Measurements from ENCODE around the gene AAK1.

The AAK1 gene

GRCh38 chr2:69512446-69512845 lies 131.1 kb downstream of the AAK1 start:
- TF ChIP-seq CREB1 (IDR thresholded peaks at IDR 0.05; ENCODE audit: low read depth): no peak
- no peak for TF ChIP-seq TEAD4 (IDR thresholded peaks at IDR 0.05)
- TF ChIP-seq ZBTB7A (IDR thresholded peaks at IDR 0.05; ENCODE audit: low read depth): no peak
- TF ChIP-seq TAF1 (IDR thresholded peaks at IDR 0.05; ENCODE audit: low read depth): no peak
- no peak for TF ChIP-seq REST (IDR thresholded peaks at IDR 0.05; ENCODE audit: low read depth)
- TF ChIP-seq CEBPB (IDR thresholded peaks at IDR 0.05): no peak
- no peak for TF ChIP-seq EGR1 (IDR thresholded peaks at IDR 0.05)
- no peak for TF ChIP-seq NFIC (IDR thresholded peaks at IDR 0.05)
- no peak for TF ChIP-seq RAD21 (IDR thresholded peaks at IDR 0.05; ENCODE audit: low read depth)
- no peak for TF ChIP-seq USF1 (IDR thresholded peaks at IDR 0.05)
- TF ChIP-seq MAX (IDR thresholded peaks at IDR 0.05): no peak
- TF ChIP-seq EP300 (IDR thresholded peaks at IDR 0.05; ENCODE audit: borderline replicate concordance): no peak
- TF ChIP-seq FOXM1 (IDR thresholded peaks at IDR 0.05; ENCODE audit: borderline replicate concordance, low read depth): no peak
- no peak for TF ChIP-seq TCF12 (IDR thresholded peaks at IDR 0.05; ENCODE audit: low read depth)
- TF ChIP-seq YY1 (IDR thresholded peaks at IDR 0.05; ENCODE audit: low read depth): no peak

- no peak for TF ChIP-seq TEAD4 (IDR thresholded peaks at IDR 0.05)
- no peak for TF ChIP-seq EP300 (IDR thresholded peaks at IDR 0.05; ENCODE audit: borderline replicate concordance)
- no peak for TF ChIP-seq EGR1 (IDR thresholded peaks at IDR 0.05)
- TF ChIP-seq MAX (IDR thresholded peaks at IDR 0.05): no peak
- no peak for TF ChIP-seq NFIC (IDR thresholded peaks at IDR 0.05)
- TF ChIP-seq FOXM1 (IDR thresholded peaks at IDR 0.05; ENCODE audit: borderline replicate concordance, low read depth): no peak
- TF ChIP-seq CEBPB (IDR thresholded peaks at IDR 0.05): no peak
- TF ChIP-seq RAD21 (IDR thresholded peaks at IDR 0.05; ENCODE audit: low read depth): no peak
- no peak for TF ChIP-seq CREB1 (IDR thresholded peaks at IDR 0.05; ENCODE audit: low read depth)
Observed at GRCh38 chr2:69510204-69510603, 133.3 kb downstream of the AAK1 start.

- TF ChIP-seq CREB1 (IDR thresholded peaks at IDR 0.05; ENCODE audit: low read depth): no peak
- TF ChIP-seq CEBPB (IDR thresholded peaks at IDR 0.05): no peak
- TF ChIP-seq EP300 (IDR thresholded peaks at IDR 0.05; ENCODE audit: borderline replicate concordance): no peak
- TF ChIP-seq YY1 (IDR thresholded peaks at IDR 0.05; ENCODE audit: low read depth): no peak
- no peak for TF ChIP-seq REST (IDR thresholded peaks at IDR 0.05; ENCODE audit: low read depth)
- TF ChIP-seq FOXM1 (IDR thresholded peaks at IDR 0.05; ENCODE audit: borderline replicate concordance, low read depth): no peak
- no peak for TF ChIP-seq RAD21 (IDR thresholded peaks at IDR 0.05; ENCODE audit: low read depth)
- TF ChIP-seq TAF1 (IDR thresholded peaks at IDR 0.05; ENCODE audit: low read depth): no peak
- TF ChIP-seq MAX (IDR thresholded peaks at IDR 0.05): no peak
- TF ChIP-seq NFIC (IDR thresholded peaks at IDR 0.05): no peak
- TF ChIP-seq TEAD4 (IDR thresholded peaks at IDR 0.05): no peak
- no peak for TF ChIP-seq ZBTB7A (IDR thresholded peaks at IDR 0.05; ENCODE audit: low read depth)
- no peak for TF ChIP-seq EGR1 (IDR thresholded peaks at IDR 0.05)
- TF ChIP-seq TCF12 (IDR thresholded peaks at IDR 0.05; ENCODE audit: low read depth): no peak
Observed at GRCh38 chr2:69509750-69510140, 133.8 kb downstream of the AAK1 start.

GRCh38 chr2:69509011-69509749 lies 134.4 kb downstream of the AAK1 start:
- no peak for TF ChIP-seq RAD21 (IDR thresholded peaks at IDR 0.05; ENCODE audit: low read depth)

GRCh38 chr2:69505710-69506109 lies 137.8 kb downstream of the AAK1 start:
- TF ChIP-seq CEBPB (IDR thresholded peaks at IDR 0.05): no peak
- no peak for TF ChIP-seq RAD21 (IDR thresholded peaks at IDR 0.05; ENCODE audit: low read depth)
- no peak for TF ChIP-seq CREB1 (IDR thresholded peaks at IDR 0.05; ENCODE audit: low read depth)
- no peak for TF ChIP-seq FOXM1 (IDR thresholded peaks at IDR 0.05; ENCODE audit: borderline replicate concordance, low read depth)
- no peak for TF ChIP-seq TAF1 (IDR thresholded peaks at IDR 0.05; ENCODE audit: low read depth)

GRCh38 chr2:69501301-69501700 lies 142.2 kb downstream of the AAK1 start:
- TF ChIP-seq REST (IDR thresholded peaks at IDR 0.05; ENCODE audit: low read depth): no peak
- TF ChIP-seq RAD21 (IDR thresholded peaks at IDR 0.05; ENCODE audit: low read depth): no peak
- TF ChIP-seq ZBTB7A (IDR thresholded peaks at IDR 0.05; ENCODE audit: low read depth): no peak
- no peak for TF ChIP-seq USF1 (IDR thresholded peaks at IDR 0.05)
- TF ChIP-seq FOXM1 (IDR thresholded peaks at IDR 0.05; ENCODE audit: borderline replicate concordance, low read depth): no peak
- TF ChIP-seq EGR1 (IDR thresholded peaks at IDR 0.05): no peak
- no peak for TF ChIP-seq NFIC (IDR thresholded peaks at IDR 0.05)
- TF ChIP-seq TCF12 (IDR thresholded peaks at IDR 0.05; ENCODE audit: low read depth): no peak
- TF ChIP-seq CREB1 (IDR thresholded peaks at IDR 0.05; ENCODE audit: low read depth): no peak
- TF ChIP-seq TAF1 (IDR thresholded peaks at IDR 0.05; ENCODE audit: low read depth): no peak

Measured in Ishikawa (cell line).